HG03064 (cell line): ENCODE data around the gene STIM2.

ENCODE experiments used
- ATAC-seq: cut with Tn5 transposase; IDR thresholded peaks from one replicate; pipeline ENCODE4 v1.9.1; 2021; ENCODE audit warnings: low read depth; ENCODE audit not compliant: unreplicated experiment

Gene STIM2

GRCh38 chr4:26995316-26995715 lies 134.7 kb downstream of the STIM2 start:
- ATAC-seq, result no peak

- no peak for ATAC-seq
Measured at GRCh38 chr4:26996745-26997144, 136.1 kb downstream of the STIM2 start.

- ATAC-seq, result no peak
Measured at GRCh38 chr4:26999689-27000088, 139.0 kb downstream of the STIM2 start.

GRCh38 chr4:27000122-27000521 lies 139.5 kb downstream of the STIM2 start:
- no peak for ATAC-seq

- no peak for ATAC-seq
Measured at GRCh38 chr4:27000820-27001219, 140.2 kb downstream of the STIM2 start.

- no peak for ATAC-seq
Measured at GRCh38 chr4:27001398-27002164, 140.9 kb downstream of the STIM2 start.

GRCh38 chr4:27003642-27004113 lies 143.0 kb downstream of the STIM2 start:
- no peak for ATAC-seq

- ATAC-seq, result no peak
Measured at GRCh38 chr4:27005501-27005900, 144.9 kb downstream of the STIM2 start.

- ATAC-seq, result no peak
Measured at GRCh38 chr4:27005905-27006590, 145.4 kb downstream of the STIM2 start.

GRCh38 chr4:27006646-27007045 lies 146.0 kb downstream of the STIM2 start:
- no peak for ATAC-seq

GRCh38 chr4:27007507-27007906 lies 146.9 kb downstream of the STIM2 start:
- ATAC-seq, result no peak

- ATAC-seq, result no peak
Measured at GRCh38 chr4:27008679-27009078, 148.0 kb downstream of the STIM2 start.

GRCh38 chr4:27009539-27009938 lies 148.9 kb downstream of the STIM2 start:
- ATAC-seq, result no peak

GRCh38 chr4:27010334-27010940 lies 149.8 kb downstream of the STIM2 start:
- no peak for ATAC-seq

- no peak for ATAC-seq
Measured at GRCh38 chr4:27011401-27011800, 150.8 kb downstream of the STIM2 start.

GRCh38 chr4:27013012-27013411 lies 152.4 kb downstream of the STIM2 start:
- ATAC-seq, result no peak

- ATAC-seq, result no peak
Measured at GRCh38 chr4:27016551-27016950, 155.9 kb downstream of the STIM2 start.

GRCh38 chr4:27017623-27018022 lies 157.0 kb downstream of the STIM2 start:
- ATAC-seq, result no peak

- no peak for ATAC-seq
Measured at GRCh38 chr4:27018076-27018475, 157.4 kb downstream of the STIM2 start.

GRCh38 chr4:27018910-27019309 lies 158.3 kb downstream of the STIM2 start:
- ATAC-seq, result no peak

GRCh38 chr4:27019766-27020165 lies 159.1 kb downstream of the STIM2 start:
- ATAC-seq, result no peak

GRCh38 chr4:27020203-27020602 lies 159.6 kb downstream of the STIM2 start:
- no peak for ATAC-seq
